Activated CD8-positive, alpha-beta T cell treated with anti-CD3 and anti-CD28 coated beads, Interleukin-2, amount 10 ng/mL, durations not matched to agents 7 days and 5 days (primary cell): Measurements from ENCODE around the gene PCDH9. TPM values are rescaled to one million over a fixed set of nuclear protein-coding genes. Genes with fewer than 3 reads are reported as not detected.

ENCODE experiments used
- ATAC-seq: fragments of 150-1000 bp; cut with Tn5 transposase; one replicate; pipeline ENCODE4 v1.10.0; 2021; ENCODE audit warnings: moderate library complexity
- CTCF ChIA-PET: fragments of 350-600 bp; sonication (Branson Sonifier 250); formaldehyde crosslinking; loops from one replicate; lab custom pipeline; 2021; ENCODE audit warnings: antibody characterized with exemption; lab: Charles Lee
- POLR2A ChIA-PET: fragments of 350-600 bp; sonication (Branson Sonifier 250); formaldehyde crosslinking; loops from one replicate; lab custom pipeline; 2021; ENCODE audit warnings: antibody characterized with exemption; lab: Charles Lee
- DNase-seq: peaks from one replicate; pipeline ENCODE4 v3.0.0-alpha.2; 2020
- H3K27ac Mint-ChIP-seq: one replicate; pipeline ENCODE4 v1.8.0; 2021; ENCODE audit warnings: mild to moderate bottlenecking, mixed read lengths
- H3K27me3 Mint-ChIP-seq: one replicate; pipeline ENCODE4 v1.8.0; 2021; ENCODE audit warnings: low read depth, mixed read lengths
- H3K36me3 Mint-ChIP-seq: one replicate; pipeline ENCODE4 v1.8.0; 2021; ENCODE audit warnings: low read depth, mixed read lengths
- H3K4me1 Mint-ChIP-seq: one replicate; pipeline ENCODE4 v1.8.0; 2021; ENCODE audit warnings: low read depth, mixed read lengths
- H3K4me3 Mint-ChIP-seq: one replicate; pipeline ENCODE4 v1.8.0; 2021; ENCODE audit warnings: mild to moderate bottlenecking, mixed read lengths
- H3K9me3 Mint-ChIP-seq: one replicate; pipeline ENCODE4 v1.8.0; 2022; ENCODE audit warnings: mixed read lengths; ENCODE audit not compliant: insufficient read depth
- total RNA-seq, 2 experiments: library from RNA; stranded (reverse); gene quantifications; one replicate each; pipeline ENCODE4 v1.2.3, GENCODE V29; 2021

Gene PCDH9
- total RNA-seq, 2 experiments from 2014 or later: 0.08 to 0.13 TPM

DNA sequence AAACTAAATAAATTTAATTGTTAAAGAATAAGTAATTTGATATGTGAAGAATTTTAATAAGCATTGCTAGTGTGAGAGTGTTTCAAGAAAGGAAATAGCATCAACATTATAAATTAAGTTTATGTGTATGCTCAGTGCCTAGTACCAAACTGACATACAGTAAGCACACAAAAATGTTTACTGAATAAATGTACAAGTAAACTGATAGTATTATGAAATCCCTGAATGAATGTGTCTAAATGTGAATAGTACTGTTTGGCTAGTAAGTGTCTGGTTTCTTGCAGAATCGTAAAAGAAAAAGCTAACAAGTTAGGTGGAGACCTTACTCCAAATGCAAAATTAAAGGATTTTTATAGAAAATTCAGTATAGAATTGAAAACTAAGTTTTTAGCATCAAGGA is 233.6 kb downstream of the PCDH9 start:
- ATAC-seq: no peak
- CTCF ChIA-PET: no interaction called here
- Mint-ChIP-seq H3K4me1 (no peaks in the 10 kb centered on the region), H3K4me3 (no peak overlapping the region), H3K36me3 (no peaks in the 10 kb centered on the region), H3K27ac (no peak overlapping the region), H3K27me3 (no peaks in the 10 kb centered on the region), H3K9me3 (no peaks in the 10 kb centered on the region)
- DNase-seq: no peak
- POLR2A ChIA-PET: no interaction called here

DNA sequence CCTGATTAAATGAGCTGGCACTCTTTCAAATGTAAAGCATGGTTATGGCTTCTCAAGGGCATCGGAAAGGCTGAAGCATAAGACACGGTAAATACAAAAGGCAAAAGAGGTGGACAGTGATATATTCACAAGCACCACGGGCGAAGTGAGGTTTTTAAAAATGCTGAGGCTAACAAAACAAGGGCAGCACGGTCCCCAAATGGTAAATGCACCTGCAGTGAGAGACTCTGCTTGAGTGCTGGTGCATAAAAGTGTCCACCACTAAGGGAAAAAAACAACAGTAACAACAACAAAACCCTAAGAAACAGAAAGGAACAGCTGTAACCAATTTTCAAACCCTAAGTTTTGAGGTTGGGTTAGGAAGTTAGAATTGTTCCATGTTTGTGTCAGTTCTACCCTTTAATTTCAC is 234.9 kb downstream of the PCDH9 start:
- CTCF ChIA-PET: no interaction called here
- Mint-ChIP-seq H3K36me3 (no peaks in the 10 kb centered on the region), H3K4me1 (no peaks in the 10 kb centered on the region), H3K27me3 (no peaks in the 10 kb centered on the region), H3K4me3 (no peak overlapping the region), H3K27ac (no peak overlapping the region), H3K9me3 (no peaks in the 10 kb centered on the region)
- ATAC-seq (no peak), DNase-seq (no peak)
- POLR2A ChIA-PET: no interaction called here

DNA sequence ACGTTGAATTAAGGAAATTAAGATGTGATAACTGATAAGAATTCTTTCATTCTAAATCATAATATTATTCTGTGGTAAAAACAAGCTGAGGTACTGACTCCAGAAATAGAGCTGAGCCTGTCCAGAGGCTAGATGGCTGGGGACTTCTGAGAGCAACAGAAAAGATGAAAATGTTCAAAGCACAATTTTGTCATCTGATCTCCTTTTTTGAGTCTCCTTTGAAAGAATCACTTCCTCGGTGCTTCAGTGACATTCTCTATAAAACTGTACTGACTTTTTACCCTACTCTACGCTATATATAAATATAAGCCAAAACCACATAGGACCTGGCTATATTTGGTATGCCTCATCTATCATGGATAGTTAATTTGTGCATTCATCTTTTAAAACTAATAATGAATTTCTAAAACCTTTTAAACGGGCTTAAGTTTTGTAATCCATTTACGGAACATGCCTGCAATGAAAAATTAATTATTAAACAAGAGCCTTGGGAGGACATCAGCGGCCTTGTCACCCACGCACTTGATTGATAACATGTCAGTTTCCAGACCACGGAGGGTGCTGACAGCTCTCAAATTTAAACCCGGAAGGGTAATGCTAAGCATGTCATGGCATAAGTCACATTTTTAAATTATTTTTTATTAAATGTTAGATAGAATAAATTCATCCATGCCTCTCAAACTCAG is 235.5 kb downstream of the PCDH9 start:
- ChIA-PET CTCF (interaction anchor here (1.4 kb wide), 1 partner anchor 140 kb away, joined by 3 read pairs; no protein-coding TSS in a partner anchor), POLR2A (no interaction called here)
- DNase-seq (no peak), ATAC-seq (no peak)
- Mint-ChIP-seq H3K9me3 (no peaks in the 10 kb centered on the region), H3K27ac (no peak overlapping the region), H3K4me1 (no peaks in the 10 kb centered on the region), H3K4me3 (no peak overlapping the region), H3K27me3 (no peaks in the 10 kb centered on the region), H3K36me3 (no peaks in the 10 kb centered on the region)

DNA sequence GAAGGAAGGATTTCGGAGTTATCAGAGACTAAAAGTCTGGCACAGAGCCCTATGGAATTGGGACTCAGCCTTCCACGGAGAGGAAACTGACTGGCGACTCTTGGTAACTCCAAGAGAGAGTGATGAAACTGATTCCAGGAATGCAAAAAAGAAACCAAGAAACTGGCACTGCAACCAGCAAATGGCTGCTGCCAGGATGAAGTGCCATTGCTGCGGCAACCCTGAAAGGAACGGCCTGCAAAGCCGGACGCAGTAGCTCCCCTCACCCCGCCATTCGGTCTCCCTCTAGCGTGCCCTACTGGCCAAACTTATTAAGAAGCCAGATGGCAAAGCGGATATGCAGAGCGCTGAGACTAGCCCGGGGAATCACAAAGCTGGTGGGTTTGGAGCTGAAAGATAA is 236.0 kb downstream of the PCDH9 start:
- no peak overlapping the region for H3K4me3 Mint-ChIP-seq
- no peak overlapping the region for H3K27ac Mint-ChIP-seq
- no peaks in the 10 kb centered on the region for H3K27me3 Mint-ChIP-seq
- CTCF ChIA-PET: interaction anchor here (1.4 kb wide), 1 partner anchor 141 kb away, joined by 3 read pairs; no protein-coding TSS in a partner anchor
- no peaks in the 10 kb centered on the region for H3K4me1 Mint-ChIP-seq
- POLR2A ChIA-PET: no interaction called here
- H3K36me3 Mint-ChIP-seq: no peaks in the 10 kb centered on the region
- ATAC-seq (peak; percentile 55), DNase-seq (peak; percentile 38)
- no peaks in the 10 kb centered on the region for H3K9me3 Mint-ChIP-seq

DNA sequence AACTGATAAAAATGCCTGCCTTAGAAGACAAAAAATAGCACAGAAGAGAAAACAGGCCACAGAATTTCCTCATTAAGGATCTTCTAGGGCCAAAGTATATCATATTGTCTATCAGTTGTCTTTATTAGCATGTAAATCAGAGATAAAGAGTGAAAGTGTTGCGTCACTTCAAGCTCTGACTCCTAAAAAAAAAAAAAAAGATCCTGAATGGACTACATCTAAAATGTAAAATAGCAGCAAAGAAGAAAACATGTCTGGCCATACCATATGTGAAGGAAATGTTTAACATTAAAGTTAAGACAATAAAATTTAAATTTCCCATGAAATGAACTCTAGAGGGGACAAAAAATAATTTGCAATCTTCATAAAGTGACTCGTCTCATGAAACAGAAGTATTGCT is 237.4 kb downstream of the PCDH9 start:
- ChIA-PET CTCF (no interaction called here), POLR2A (no interaction called here)
- Mint-ChIP-seq H3K27ac (no peak overlapping the region), H3K4me3 (no peak overlapping the region), H3K36me3 (no peaks in the 10 kb centered on the region), H3K27me3 (no peaks in the 10 kb centered on the region), H3K9me3 (no peaks in the 10 kb centered on the region), H3K4me1 (no peaks in the 10 kb centered on the region)
- no peak for DNase-seq
- no peak for ATAC-seq

DNA sequence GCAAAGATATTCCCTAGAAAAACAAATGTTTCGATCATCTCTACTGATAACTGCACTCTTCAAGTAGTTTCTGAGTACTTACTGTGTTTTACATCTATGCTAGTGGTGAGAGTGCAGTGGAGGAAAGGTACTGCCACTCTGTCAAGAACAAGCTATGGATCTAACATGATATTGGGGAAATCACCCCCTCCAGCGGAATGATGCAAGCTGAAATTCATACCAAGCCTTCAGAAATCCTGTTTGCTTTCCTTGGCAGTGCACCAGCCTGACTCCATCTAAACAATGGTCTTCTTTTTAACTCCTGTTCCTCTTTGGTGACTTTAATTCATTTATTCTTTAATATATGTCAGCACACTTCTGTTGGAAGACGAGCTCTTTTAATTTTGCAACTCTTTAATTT is 238.0 kb downstream of the PCDH9 start:
- CTCF ChIA-PET: no interaction called here
- Mint-ChIP-seq H3K9me3 (no peaks in the 10 kb centered on the region), H3K4me3 (no peak overlapping the region), H3K27me3 (no peaks in the 10 kb centered on the region), H3K27ac (no peak overlapping the region), H3K36me3 (no peaks in the 10 kb centered on the region), H3K4me1 (no peaks in the 10 kb centered on the region)
- DNase-seq (no peak), ATAC-seq (no peak)
- POLR2A ChIA-PET: no interaction called here

DNA sequence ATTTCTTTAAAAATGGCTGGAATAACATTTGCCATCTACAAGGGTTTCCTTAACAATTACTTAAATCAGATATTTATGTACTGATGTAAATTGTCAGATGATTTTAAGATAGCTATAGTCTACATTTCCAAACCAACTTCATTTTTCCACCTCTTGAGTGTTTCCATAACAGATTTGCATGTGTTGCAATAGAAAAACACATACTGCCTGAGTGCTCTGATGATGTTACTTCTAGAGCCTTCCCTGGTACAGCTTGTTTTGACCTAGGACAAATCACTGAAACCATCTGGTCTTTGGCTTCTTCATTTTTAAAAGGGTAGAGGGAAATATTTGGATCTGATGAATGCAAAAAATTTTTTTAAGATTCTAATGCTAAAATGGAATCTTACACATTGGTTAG is 245.9 kb downstream of the PCDH9 start:
- no peak overlapping the region for H3K4me3 Mint-ChIP-seq
- ChIA-PET POLR2A (no interaction called here), CTCF (no interaction called here)
- no peaks in the 10 kb centered on the region for H3K9me3 Mint-ChIP-seq
- H3K4me1 Mint-ChIP-seq: no peaks in the 10 kb centered on the region
- no peaks in the 10 kb centered on the region for H3K27me3 Mint-ChIP-seq
- no peaks in the 10 kb centered on the region for H3K36me3 Mint-ChIP-seq
- no peak overlapping the region for H3K27ac Mint-ChIP-seq
- ATAC-seq (no peak), DNase-seq (no peak)

DNA sequence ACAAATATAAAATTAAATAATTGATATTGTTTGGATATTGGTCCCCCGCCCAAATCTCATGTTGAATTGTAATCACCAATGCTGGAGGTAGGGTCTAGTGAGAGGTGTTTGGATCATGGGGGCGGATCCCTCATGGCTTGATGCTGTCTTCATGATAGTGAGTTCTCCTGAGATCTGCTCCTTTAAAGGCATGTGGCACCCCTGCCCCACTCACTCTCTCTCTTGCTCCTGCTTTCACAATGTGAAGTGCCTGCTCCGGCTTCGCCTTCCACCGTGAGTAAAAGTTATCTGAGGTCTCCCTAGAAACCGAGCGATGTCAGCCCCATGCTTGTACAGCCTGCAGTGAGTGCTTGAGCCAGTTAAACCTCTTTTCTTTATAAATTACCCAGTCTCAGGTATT is 248.2 kb downstream of the PCDH9 start:
- Mint-ChIP-seq H3K27me3 (no peaks in the 10 kb centered on the region), H3K27ac (no peak overlapping the region), H3K4me1 (no peaks in the 10 kb centered on the region), H3K36me3 (no peaks in the 10 kb centered on the region), H3K4me3 (no peak overlapping the region), H3K9me3 (no peaks in the 10 kb centered on the region)
- ATAC-seq (no peak), DNase-seq (no peak)
- POLR2A ChIA-PET: no interaction called here
- CTCF ChIA-PET: no interaction called here

DNA sequence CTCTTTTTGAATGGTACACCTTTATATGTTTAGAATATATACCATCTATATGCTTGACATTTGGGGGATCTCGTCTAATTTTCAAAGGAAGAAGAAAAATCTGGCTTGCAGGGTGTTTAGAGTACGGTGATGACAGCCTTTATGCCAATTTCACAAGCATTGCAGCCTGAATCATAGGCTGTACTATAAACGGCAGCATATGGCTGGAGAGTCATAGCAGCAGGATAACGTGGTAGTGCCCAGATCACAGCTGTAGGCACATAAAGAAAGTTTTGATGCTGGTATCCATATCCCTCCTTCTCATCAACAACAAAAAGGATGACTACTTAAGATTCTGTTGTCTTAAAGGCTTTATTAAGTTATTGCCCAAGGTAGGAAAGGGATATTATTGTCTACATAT is 253.0 kb downstream of the PCDH9 start:
- H3K4me3 Mint-ChIP-seq: no peak overlapping the region
- no peak for ATAC-seq
- no peaks in the 10 kb centered on the region for H3K27me3 Mint-ChIP-seq
- H3K36me3 Mint-ChIP-seq: no peaks in the 10 kb centered on the region
- H3K27ac Mint-ChIP-seq: no peak overlapping the region
- ChIA-PET POLR2A (no interaction called here), CTCF (no interaction called here)
- H3K9me3 Mint-ChIP-seq: no peaks in the 10 kb centered on the region
- DNase-seq: no peak
- no peaks in the 10 kb centered on the region for H3K4me1 Mint-ChIP-seq

DNA sequence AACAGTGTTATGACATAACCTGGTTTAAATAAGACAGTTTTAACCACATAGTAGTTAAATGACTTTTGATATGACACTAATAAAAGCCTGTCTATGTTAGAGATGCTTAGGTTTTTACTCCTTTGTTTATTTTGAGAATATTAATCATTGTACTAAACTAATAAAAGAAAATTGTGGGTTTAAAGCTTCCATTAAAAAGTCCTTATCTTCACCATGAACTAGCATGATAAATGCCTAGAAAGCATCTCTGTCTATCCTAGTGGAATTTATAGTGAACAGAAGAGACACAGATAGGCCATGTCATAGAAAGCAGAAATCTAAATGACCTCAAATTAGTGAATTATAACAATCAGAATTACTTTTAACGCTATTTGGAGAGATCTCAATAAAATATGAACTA is 255.2 kb downstream of the PCDH9 start:
- H3K4me3 Mint-ChIP-seq: no peak overlapping the region
- no peaks in the 10 kb centered on the region for H3K36me3 Mint-ChIP-seq
- no peaks in the 10 kb centered on the region for H3K27me3 Mint-ChIP-seq
- CTCF ChIA-PET: no interaction called here
- no peak overlapping the region for H3K27ac Mint-ChIP-seq
- no peaks in the 10 kb centered on the region for H3K9me3 Mint-ChIP-seq
- POLR2A ChIA-PET: no interaction called here
- ATAC-seq (no peak), DNase-seq (no peak)
- no peaks in the 10 kb centered on the region for H3K4me1 Mint-ChIP-seq

DNA sequence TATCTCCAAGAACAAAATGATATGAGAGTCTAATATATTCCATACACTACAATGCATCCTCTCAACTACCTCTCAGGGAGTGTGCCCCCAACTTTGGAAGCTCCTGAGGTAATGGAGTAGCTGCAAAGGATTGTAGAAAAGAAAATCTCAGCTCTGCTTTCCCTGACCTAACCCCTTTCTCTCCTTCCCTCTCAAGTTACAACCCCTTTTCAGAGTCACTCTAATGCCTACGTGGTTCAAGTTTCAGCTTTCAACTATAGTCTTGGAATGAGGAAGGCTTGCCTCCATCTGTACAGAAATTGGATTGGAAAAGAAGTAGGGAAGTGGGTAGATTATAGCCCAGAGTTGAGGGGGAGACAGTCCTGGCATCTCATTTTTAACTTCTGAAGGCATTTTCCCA is 256.0 kb downstream of the PCDH9 start:
- Mint-ChIP-seq H3K27ac (no peak overlapping the region), H3K9me3 (no peaks in the 10 kb centered on the region), H3K4me3 (no peak overlapping the region), H3K27me3 (no peaks in the 10 kb centered on the region), H3K4me1 (no peaks in the 10 kb centered on the region), H3K36me3 (no peaks in the 10 kb centered on the region)
- POLR2A ChIA-PET: no interaction called here
- DNase-seq (no peak), ATAC-seq (no peak)
- CTCF ChIA-PET: no interaction called here

DNA sequence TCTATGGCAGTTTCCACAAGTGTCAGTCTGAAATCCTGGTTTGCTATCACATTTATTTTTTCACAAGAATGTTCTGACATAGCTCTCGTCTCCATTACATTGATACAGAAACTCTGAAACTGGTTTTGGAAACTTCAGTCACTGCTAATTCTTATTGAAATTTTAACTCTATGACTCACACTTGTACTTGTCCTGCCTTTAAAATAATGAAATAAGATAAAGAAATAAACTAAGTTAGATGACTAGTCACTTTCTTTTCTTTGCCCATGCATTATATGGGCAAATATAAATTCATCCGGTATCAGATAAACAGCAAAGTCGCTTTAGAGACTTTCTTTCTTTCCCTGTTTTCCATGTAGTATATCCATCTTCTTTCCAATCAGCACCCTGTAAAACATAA is 257.5 kb downstream of the PCDH9 start:
- DNase-seq (no peak), ATAC-seq (no peak)
- Mint-ChIP-seq H3K27ac (no peak overlapping the region), H3K36me3 (no peaks in the 10 kb centered on the region), H3K4me3 (no peak overlapping the region), H3K9me3 (no peaks in the 10 kb centered on the region), H3K27me3 (no peaks in the 10 kb centered on the region), H3K4me1 (no peaks in the 10 kb centered on the region)
- CTCF ChIA-PET: no interaction called here
- POLR2A ChIA-PET: no interaction called here

DNA sequence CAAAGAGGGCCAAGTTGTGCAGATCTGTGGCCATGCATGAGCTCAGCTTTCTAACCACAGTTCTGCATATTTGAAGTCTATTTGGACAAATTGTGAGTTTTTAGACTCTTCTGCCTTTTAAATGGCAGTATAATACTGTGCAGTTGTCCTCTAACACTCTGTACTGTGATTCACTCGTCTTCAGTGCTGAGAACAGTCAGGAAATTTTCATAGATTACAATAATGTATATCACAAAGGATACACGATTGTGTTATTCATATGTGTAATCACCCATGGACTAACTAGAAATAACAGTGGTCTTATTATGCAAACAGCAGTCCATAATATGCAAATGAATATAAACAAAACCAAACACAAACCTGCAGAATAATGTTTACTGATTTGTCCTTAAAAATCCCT is 259.1 kb downstream of the PCDH9 start:
- POLR2A ChIA-PET: no interaction called here
- Mint-ChIP-seq H3K4me3 (no peak overlapping the region), H3K4me1 (no peaks in the 10 kb centered on the region), H3K9me3 (no peaks in the 10 kb centered on the region), H3K36me3 (no peaks in the 10 kb centered on the region), H3K27ac (no peak overlapping the region), H3K27me3 (no peaks in the 10 kb centered on the region)
- ATAC-seq: no peak
- CTCF ChIA-PET: no interaction called here
- DNase-seq: no peak
